HepG2 (cell line): ENCODE results near the gene ATL2.

Experiments used
- ARID2 ChIP-seq: sonication (generic); formaldehyde crosslinking; IDR thresholded peaks from 2 replicates; pipeline ENCODE4 v1.8.1; 2022; ENCODE audit warnings: mild to moderate bottlenecking, missing genetic modification reagents, borderline replicate concordance
- TF ChIP-seq, protein P1 (sequence below): fragments of 450-650 bp; IDR thresholded peaks from 2 replicates; pipeline ENCODE4 v1.6.1; 2017; ENCODE audit warnings: mild to moderate bottlenecking
- TF ChIP-seq, protein P2 (sequence below): conservative IDR thresholded peaks from 2 replicates; pipeline ENCODE4 v1.6.1; 2018; ENCODE audit warnings: missing genetic modification reagents
- TF ChIP-seq, protein P3 (sequence below): sonication (generic); formaldehyde crosslinking; IDR thresholded peaks from 2 replicates; pipeline ENCODE4 v1.4.0; 2020; ENCODE audit warnings: missing genetic modification reagents, borderline replicate concordance

DNA sequence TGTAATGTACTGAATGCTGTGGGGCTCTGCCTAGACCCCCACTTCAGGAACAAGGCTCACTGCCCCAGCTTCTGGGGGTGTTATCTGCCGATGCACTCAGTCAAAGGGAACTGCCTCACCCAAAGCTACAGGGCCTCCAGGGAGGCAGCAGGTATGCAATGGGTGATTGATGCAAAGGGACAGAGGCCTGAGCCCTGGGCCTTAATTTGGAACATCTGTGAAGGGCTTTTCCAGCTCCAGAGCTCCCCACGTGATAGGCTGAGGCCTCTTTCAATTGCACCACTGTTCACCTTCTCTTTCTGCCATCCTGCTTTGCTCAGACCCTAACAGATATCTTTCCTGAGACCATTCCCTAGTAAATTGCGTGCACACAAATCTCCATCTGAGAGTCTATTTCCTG lies 131.0 kb downstream of the ATL2 start:
- TF ChIP-seq, protein P1, sequence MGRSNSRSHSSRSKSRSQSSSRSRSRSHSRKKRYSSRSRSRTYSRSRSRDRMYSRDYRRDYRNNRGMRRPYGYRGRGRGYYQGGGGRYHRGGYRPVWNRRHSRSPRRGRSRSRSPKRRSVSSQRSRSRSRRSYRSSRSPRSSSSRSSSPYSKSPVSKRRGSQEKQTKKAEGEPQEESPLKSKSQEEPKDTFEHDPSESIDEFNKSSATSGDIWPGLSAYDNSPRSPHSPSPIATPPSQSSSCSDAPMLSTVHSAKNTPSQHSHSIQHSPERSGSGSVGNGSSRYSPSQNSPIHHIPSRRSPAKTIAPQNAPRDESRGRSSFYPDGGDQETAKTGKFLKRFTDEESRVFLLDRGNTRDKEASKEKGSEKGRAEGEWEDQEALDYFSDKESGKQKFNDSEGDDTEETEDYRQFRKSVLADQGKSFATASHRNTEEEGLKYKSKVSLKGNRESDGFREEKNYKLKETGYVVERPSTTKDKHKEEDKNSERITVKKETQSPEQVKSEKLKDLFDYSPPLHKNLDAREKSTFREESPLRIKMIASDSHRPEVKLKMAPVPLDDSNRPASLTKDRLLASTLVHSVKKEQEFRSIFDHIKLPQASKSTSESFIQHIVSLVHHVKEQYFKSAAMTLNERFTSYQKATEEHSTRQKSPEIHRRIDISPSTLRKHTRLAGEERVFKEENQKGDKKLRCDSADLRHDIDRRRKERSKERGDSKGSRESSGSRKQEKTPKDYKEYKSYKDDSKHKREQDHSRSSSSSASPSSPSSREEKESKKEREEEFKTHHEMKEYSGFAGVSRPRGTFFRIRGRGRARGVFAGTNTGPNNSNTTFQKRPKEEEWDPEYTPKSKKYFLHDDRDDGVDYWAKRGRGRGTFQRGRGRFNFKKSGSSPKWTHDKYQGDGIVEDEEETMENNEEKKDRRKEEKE: no peak
- TF ChIP-seq, protein P2, sequence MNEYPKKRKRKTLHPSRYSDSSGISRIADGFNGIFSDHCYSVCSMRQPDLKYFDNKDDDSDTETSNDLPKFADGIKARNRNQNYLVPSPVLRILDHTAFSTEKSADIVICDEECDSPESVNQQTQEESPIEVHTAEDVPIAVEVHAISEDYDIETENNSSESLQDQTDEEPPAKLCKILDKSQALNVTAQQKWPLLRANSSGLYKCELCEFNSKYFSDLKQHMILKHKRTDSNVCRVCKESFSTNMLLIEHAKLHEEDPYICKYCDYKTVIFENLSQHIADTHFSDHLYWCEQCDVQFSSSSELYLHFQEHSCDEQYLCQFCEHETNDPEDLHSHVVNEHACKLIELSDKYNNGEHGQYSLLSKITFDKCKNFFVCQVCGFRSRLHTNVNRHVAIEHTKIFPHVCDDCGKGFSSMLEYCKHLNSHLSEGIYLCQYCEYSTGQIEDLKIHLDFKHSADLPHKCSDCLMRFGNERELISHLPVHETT (CRISPR knock-in tag): no peak
- TF ChIP-seq, protein P3, sequence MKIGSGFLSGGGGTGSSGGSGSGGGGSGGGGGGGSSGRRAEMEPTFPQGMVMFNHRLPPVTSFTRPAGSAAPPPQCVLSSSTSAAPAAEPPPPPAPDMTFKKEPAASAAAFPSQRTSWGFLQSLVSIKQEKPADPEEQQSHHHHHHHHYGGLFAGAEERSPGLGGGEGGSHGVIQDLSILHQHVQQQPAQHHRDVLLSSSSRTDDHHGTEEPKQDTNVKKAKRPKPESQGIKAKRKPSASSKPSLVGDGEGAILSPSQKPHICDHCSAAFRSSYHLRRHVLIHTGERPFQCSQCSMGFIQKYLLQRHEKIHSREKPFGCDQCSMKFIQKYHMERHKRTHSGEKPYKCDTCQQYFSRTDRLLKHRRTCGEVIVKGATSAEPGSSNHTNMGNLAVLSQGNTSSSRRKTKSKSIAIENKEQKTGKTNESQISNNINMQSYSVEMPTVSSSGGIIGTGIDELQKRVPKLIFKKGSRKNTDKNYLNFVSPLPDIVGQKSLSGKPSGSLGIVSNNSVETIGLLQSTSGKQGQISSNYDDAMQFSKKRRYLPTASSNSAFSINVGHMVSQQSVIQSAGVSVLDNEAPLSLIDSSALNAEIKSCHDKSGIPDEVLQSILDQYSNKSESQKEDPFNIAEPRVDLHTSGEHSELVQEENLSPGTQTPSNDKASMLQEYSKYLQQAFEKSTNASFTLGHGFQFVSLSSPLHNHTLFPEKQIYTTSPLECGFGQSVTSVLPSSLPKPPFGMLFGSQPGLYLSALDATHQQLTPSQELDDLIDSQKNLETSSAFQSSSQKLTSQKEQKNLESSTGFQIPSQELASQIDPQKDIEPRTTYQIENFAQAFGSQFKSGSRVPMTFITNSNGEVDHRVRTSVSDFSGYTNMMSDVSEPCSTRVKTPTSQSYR (CRISPR knock-in tag): no peak
- no peak for TF ChIP-seq ARID2 (CRISPR knock-in tag)
